GM23248 (cell line): ENCODE measurements around the gene CD22. TPM values are rescaled to one million over a fixed set of nuclear protein-coding genes. Genes with fewer than 3 reads are reported as not detected.

Experiments
- DNase-seq: peaks from one replicate; pipeline ENCODE4 v3.0.0-alpha.2; 2015
- H2AFZ ChIP-seq: fragments of 200-600 bp; sonication (generic); 2 replicates; pipeline ENCODE4 v1.6.1; 2016; ENCODE audit warnings: antibody characterized with exemption
- H3F3A ChIP-seq: fragments of 200-600 bp; sonication (generic); 2 replicates; pipeline ENCODE4 v1.6.1; 2016; ENCODE audit warnings: mild to moderate bottlenecking, antibody characterized with exemption, mixed run types; ENCODE audit not compliant: insufficient read depth
- H3K27ac ChIP-seq: fragments of 200-600 bp; sonication (generic); 2 replicates; pipeline ENCODE4 v1.5.1; 2016; ENCODE audit warnings: mild to moderate bottlenecking
- H3K27me3 ChIP-seq: fragments of 200-600 bp; sonication (generic); replicated peaks from 2 replicates; pipeline ENCODE4 v1.6.1; 2016; ENCODE audit warnings: mild to moderate bottlenecking; ENCODE audit not compliant: insufficient read depth
- H3K36me3 ChIP-seq: fragments of 200-600 bp; sonication (generic); 2 replicates; pipeline ENCODE4 v1.6.1; 2016; ENCODE audit warnings: low read depth, mild to moderate bottlenecking
- H3K4me1 ChIP-seq: fragments of 200-600 bp; sonication (generic); 2 replicates; pipeline ENCODE4 v1.6.1; 2016; ENCODE audit warnings: mild to moderate bottlenecking; ENCODE audit not compliant: insufficient read depth
- H3K4me2 ChIP-seq: fragments of 200-600 bp; sonication (generic); one replicate; pipeline ENCODE4 v1.6.1; 2016; ENCODE audit warnings: mild to moderate bottlenecking; ENCODE audit not compliant: unreplicated experiment
- H3K4me3 ChIP-seq: fragments of 200-600 bp; sonication (generic); 2 replicates; pipeline ENCODE4 v1.5.1; 2016; ENCODE audit warnings: mild to moderate bottlenecking
- H3K79me2 ChIP-seq: fragments of 200-600 bp; sonication (generic); 2 replicates; pipeline ENCODE4 v1.6.1; 2016; ENCODE audit warnings: mild to moderate bottlenecking; ENCODE audit not compliant: insufficient read depth
- H3K9ac ChIP-seq: fragments of 200-600 bp; sonication (generic); 2 replicates; pipeline ENCODE4 v1.6.1; 2016; ENCODE audit warnings: mild to moderate bottlenecking
- H3K9me2 ChIP-seq: fragments of 200-600 bp; sonication (generic); 2 replicates; pipeline ENCODE4 v1.6.1; 2016; ENCODE audit warnings: mixed run types, mild to moderate bottlenecking, moderate library complexity; ENCODE audit not compliant: insufficient read depth
- H3K9me3 ChIP-seq: fragments of 200-600 bp; sonication (generic); one replicate; pipeline ENCODE4 v1.6.1; 2017; ENCODE audit warnings: low read depth
- H4K20me1 ChIP-seq: fragments of 200-600 bp; sonication (generic); 2 replicates; pipeline ENCODE4 v1.6.0; 2016; ENCODE audit not compliant: insufficient read depth
- EZH2 ChIP-seq: fragments of 200-600 bp; sonication (generic); IDR thresholded peaks from 2 replicates; pipeline ENCODE4 v1.6.1; 2018; ENCODE audit warnings: antibody characterized with exemption, mild to moderate bottlenecking; ENCODE audit not compliant: insufficient read depth, poor library complexity, severe bottlenecking
- EZH2phosphoT487 ChIP-seq: fragments of 200-600 bp; sonication (generic); IDR thresholded peaks from 2 replicates; pipeline ENCODE4 v1.6.1; 2018; ENCODE audit warnings: antibody characterized with exemption, moderate library complexity, mild to moderate bottlenecking, low read depth; ENCODE audit not compliant: insufficient read depth
- WGBS, 2 experiments: methylation state at CpG; one replicate each; pipeline ENCODE4 v1.1.6; 2015 to 2017; ENCODE audit warnings: low lambda C conversion rate in 2 of 2, low coverage in 1 of 2; ENCODE audit errors: missing lambda C conversion rate in 2 of 2; 5-methylcytosine and 5-hydroxymethylcytosine counted together
- in situ Hi-C: fragments of 300-500 bp; cut with MboI; formaldehyde crosslinking; loops from 2 replicates; pipeline ENCODE4 v1.15.0; 2020
- polyA plus RNA-seq: library from polyadenylated mRNA; unstranded; fragments of >200 nt; fragmentation: Nextera tagmentation; extraction: Ambion mirVana; gene quantifications from 2 replicates; pipeline ENCODE4 v1.2.1, GENCODE V29; 2016
- total RNA-seq: library from RNA; depleted of rRNA; stranded (reverse); fragments of >200 nt; shearing (Covaris generic); gene quantifications from 2 replicates; pipeline ENCODE4 v1.2.3, GENCODE V29; 2014

The CD22 gene
- total and polyA plus RNA-seq, 2 experiments from 2014 or later: 0.28 TPM; not detected in 1

- Histone ChIP-seq H3F3A (peaks cover 4% of the 10 kb centered on the region; the same call in 1 of the 2 replicates), H3K9ac (no peak overlapping the region), H3K4me2 (no peak overlapping the region), H3K4me1 (peaks cover 10% of the 10 kb centered on the region), H4K20me1 (no peaks in the 10 kb centered on the region), H3K27me3 (no peaks in the 10 kb centered on the region), H3K36me3 (no peaks in the 10 kb centered on the region), H2AFZ (no peak overlapping the region), H3K79me2 (no peaks in the 10 kb centered on the region), H3K9me2 (no peaks in the 10 kb centered on the region), H3K9me3 (no peaks in the 10 kb centered on the region), H3K4me3 (no peak overlapping the region), H3K27ac (no peak overlapping the region)
- in situ Hi-C loops: no loop called here
- 87 to 89% methylated on average over 10 of the region's 10 CpGs for WGBS, 2 experiments
- no peak for DNase-seq
- TF ChIP-seq EZH2phosphoT487: no peak
- no peak for TF ChIP-seq EZH2
Measured at GRCh38 chr19:35314858-35315470, 14.0 kb upstream of the CD22 start.

GRCh38 chr19:35315883-35316282 lies 13.1 kb upstream of the CD22 start:
- Histone ChIP-seq H3K4me2 (no peak overlapping the region), H3K27ac (no peak overlapping the region), H3K36me3 (no peaks in the 10 kb centered on the region), H3K79me2 (no peaks in the 10 kb centered on the region), H3F3A (peaks cover 4% of the 10 kb centered on the region; the same call in 1 of the 2 replicates), H4K20me1 (no peaks in the 10 kb centered on the region), H3K9me3 (no peaks in the 10 kb centered on the region), H3K9ac (no peak overlapping the region), H3K4me3 (no peak overlapping the region), H2AFZ (no peak overlapping the region), H3K27me3 (no peaks in the 10 kb centered on the region), H3K4me1 (peaks cover 10% of the 10 kb centered on the region), H3K9me2 (no peaks in the 10 kb centered on the region)
- in situ Hi-C loops: no loop called here
- 71 to 79% methylated on average over 9 of the region's 9 CpGs for WGBS, 2 experiments
- no peak for DNase-seq
- TF ChIP-seq EZH2 (no peak), EZH2phosphoT487 (no peak)

GRCh38 chr19:35316560-35316959 lies 12.4 kb upstream of the CD22 start:
- no peak overlapping the region for H3K4me3 ChIP-seq
- no peak overlapping the region for H3K27ac ChIP-seq
- no peak overlapping the region for H3K9ac ChIP-seq
- in situ Hi-C loops: no loop called here
- H3K4me2 ChIP-seq: no peak overlapping the region
- peaks cover 10% of the 10 kb centered on the region for H3K4me1 ChIP-seq
- H3K27me3 ChIP-seq: no peaks in the 10 kb centered on the region
- WGBS, 2 experiments: 83 to 95% methylated on average over 9 of the region's 9 CpGs
- no peaks in the 10 kb centered on the region for H3K79me2 ChIP-seq
- no peak overlapping the region for H2AFZ ChIP-seq
- no peak for DNase-seq
- no peaks in the 10 kb centered on the region for H3K36me3 ChIP-seq
- no peaks in the 10 kb centered on the region for H3K9me2 ChIP-seq
- no peaks in the 10 kb centered on the region for H3K9me3 ChIP-seq
- H4K20me1 ChIP-seq: no peaks in the 10 kb centered on the region
- H3F3A ChIP-seq: peaks cover 4% of the 10 kb centered on the region; the same call in 1 of the 2 replicates
- TF ChIP-seq EZH2phosphoT487 (no peak), EZH2 (no peak)

- H3K4me2 ChIP-seq: no peak overlapping the region
- H3K4me3 ChIP-seq: no peak overlapping the region
- no peaks in the 10 kb centered on the region for H3K36me3 ChIP-seq
- no peaks in the 10 kb centered on the region for H4K20me1 ChIP-seq
- no peaks in the 10 kb centered on the region for H3K9me3 ChIP-seq
- no peak for TF ChIP-seq EZH2phosphoT487
- TF ChIP-seq EZH2: no peak
- 83 to 86% methylated on average over 7 of the region's 7 CpGs for WGBS, 2 experiments
- H2AFZ ChIP-seq: no peak overlapping the region
- H3K9me2 ChIP-seq: no peaks in the 10 kb centered on the region
- no peak for DNase-seq
- in situ Hi-C loops: no loop called here
- peaks cover 4% of the 10 kb centered on the region; the same call in 1 of the 2 replicates for H3F3A ChIP-seq
- no peak overlapping the region for H3K9ac ChIP-seq
- H3K27ac ChIP-seq: no peak overlapping the region
- no peaks in the 10 kb centered on the region for H3K79me2 ChIP-seq
- no peaks in the 10 kb centered on the region for H3K27me3 ChIP-seq
- H3K4me1 ChIP-seq: peaks cover 10% of the 10 kb centered on the region
Measured at GRCh38 chr19:35317464-35318043, 11.4 kb upstream of the CD22 start.
